NCI-H2227 treated with DMSO at 0.1 percent for 48 hours (cell line): ENCODE data around the gene GSE1.

ENCODE experiments used
- DNase-seq: peaks from one replicate; lab custom pipeline; 2025; lab: John Stamatoyannopoulos, UW

Gene GSE1

DNA sequence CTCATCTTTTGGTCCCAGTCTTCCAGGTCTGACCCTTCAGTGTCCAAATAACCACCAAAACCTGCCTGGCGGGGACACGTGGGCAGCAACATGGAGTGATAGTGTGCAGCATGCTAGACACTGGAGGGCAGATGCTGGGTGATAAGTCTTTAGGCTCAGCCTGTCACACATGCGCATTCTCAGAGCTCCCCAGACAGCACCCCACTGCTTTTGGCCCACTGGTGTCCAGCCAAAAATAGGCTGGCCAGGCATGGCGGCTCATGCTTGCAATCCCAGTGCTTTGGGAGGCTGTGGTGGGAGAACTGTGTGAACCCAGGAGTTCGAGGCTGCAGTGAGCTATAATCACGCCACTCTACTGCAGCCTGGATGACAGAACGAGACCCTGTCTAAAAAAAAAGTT, 63.3 kb downstream of the GSE1 start:
- no peak for DNase-seq

DNA sequence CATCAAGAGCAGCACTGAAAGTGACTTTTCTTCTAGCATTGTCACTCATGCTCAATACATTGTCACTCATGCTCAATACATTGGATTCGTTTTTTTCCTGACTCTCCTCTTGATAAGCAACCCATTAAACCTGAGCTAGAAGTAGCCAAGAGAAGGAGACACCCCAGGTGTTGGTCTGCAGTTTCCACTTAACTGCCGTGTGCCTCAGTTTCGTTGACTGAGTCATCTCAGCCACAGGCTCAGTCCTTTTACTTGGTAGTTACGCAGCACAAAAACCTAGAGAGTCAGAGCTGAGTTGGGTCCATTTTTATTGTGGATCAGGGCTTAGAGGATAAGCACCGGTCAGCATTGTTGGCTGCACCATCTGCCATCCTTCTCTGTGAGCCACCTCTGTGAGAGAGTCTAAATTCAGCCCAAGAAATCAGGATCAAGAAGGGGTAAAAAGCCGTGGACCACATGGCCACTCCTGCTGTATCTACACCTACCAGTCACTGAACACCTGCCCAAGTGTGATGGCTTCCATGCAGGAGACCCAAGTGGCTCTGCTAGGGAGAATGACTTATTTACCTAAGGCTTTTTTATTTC, 64.4 kb downstream of the GSE1 start:
- no peak for DNase-seq

DNA sequence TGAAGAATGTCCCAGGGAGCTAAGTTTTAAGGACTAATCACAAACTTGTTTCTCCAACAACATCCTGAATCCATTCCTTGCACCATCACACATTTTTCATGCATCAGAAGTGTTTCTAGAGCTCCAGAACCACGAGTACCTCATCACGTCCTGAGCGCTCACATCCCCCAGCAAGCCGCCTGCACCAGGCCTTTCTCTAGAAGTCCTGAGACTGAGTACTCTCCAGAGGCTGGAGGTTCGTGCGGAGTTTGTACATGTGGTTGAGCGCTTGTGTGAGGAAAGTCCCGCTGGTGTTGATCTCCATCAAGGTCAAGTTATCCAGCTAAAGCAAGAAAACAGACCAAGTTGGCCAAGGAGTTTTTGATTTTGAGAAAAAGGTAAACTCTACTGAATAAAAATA, 64.9 kb downstream of the GSE1 start:
- DNase-seq: no peak

DNA sequence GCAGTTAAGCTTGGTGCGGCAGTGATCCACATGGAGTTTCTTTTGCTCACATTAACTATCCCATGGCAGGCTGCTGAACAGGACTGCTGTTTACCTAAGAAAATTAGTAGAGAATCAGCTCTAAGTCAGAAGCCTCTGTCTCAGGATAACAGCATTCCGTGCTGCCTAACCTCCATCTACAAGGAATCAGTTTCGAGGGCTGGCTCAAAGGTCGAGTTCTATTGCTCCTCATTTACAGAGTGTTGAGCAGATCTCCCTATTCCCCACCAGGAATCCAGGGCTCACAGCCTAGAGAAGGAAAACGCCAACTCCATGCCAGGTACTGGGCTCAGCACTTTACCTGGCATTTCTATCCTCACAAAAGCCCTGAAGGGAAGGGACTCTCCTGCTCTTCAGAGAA, 65.7 kb downstream of the GSE1 start:
- DNase-seq: no peak

DNA sequence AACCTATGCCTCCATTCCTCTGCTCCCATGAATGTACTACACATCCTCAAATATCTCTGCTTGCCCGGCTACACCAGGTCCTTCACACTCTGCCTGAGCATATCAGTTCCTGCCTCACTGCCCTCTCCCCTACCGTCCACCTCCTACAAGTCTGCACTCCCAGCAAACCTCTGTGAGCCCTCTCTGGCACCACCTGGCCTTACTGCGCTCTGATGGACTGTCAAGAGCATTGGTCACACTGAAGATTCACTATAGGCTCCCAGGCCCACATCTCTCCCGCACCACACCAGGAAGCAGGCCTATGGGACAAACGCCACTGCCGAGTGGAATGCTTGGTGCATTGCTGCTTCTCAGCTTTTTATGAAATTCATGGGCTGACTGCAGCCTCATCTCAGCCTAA, 66.7 kb downstream of the GSE1 start:
- DNase-seq: no peak

DNA sequence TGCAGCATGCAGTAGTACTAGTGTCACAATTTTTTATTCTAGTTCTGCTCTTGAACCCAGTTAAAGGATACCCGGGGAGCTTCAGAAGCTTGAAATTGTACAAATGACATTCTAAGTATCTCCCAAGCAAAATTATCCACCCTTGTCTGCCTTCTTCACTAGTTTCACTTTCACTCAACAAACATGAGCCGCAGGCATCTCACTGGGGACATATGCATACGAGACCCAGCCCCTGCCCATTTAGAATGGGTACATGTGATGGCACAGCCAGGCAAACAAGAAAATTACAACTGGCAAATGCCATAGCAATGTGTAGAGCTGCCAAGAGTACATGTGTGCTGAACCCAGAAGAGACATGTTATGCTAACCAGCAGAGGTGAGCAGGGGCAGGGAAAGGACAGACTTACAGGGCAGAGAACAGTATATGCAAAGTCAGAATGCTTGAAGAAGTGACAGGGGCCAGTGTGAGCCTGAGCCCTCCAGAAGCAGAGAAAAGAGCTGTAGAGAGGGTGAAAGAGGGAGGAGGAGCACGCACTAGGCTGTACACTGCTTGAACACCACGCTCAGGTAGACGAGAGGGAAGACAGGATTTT, 67.3 kb downstream of the GSE1 start:
- DNase-seq: no peak

DNA sequence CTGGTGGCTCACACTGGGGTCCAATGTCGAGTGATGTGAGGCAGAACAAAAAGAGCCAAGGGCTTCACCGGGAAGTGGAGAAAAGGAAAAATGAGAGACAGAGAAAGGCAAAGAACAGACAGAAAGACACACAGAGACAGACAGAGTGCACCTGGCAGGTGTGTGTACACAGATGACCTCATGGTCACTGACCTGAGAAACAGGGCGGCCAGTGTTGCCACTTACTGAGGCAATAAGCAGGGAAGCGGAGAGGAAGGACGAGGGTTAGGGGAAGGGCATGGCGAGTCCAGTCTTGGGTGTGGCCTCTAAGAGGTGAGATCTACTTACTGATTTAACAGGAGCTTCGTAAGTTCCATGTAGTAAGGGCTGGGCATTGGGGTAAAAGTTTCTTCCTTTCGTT, 68.1 kb downstream of the GSE1 start:
- no peak for DNase-seq

DNA sequence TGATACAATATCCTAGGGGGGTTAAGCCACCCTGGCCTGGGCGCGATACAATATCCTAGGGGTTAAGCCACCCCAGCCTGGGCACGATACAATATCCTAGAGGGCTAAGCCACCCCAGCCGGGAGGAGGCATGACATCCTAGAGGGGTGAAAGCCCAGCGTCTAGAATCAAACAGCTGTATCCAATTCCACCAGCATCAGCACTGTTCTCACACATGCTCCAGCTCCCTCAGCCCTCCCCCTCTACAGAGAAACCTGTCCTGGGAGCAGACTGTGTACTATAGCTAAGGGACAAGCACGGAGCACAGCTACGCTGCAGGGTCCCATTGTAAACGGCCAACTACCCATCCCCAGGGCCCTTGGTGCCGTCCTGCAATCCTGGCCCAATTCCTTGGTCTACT, 69.4 kb downstream of the GSE1 start:
- no peak for DNase-seq

DNA sequence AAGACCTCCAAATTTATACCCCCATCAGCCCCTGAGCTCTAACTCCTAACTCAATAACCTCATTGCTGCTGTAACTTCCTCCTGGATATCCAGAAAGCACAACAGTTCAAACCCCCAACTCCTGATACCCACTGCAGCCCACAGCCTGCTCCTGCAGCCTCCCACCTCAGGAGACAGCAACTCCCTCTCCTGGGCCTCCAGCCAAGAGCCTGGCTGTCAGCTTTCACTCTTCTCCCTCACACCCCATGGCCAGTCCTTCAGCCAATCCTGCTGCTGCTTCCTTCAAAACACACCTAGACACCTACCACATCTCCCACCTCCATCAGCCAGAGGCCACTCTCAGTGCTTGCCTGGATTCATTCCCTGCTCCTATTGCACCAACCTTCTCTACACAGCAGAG, 70.2 kb downstream of the GSE1 start:
- DNase-seq: no peak

DNA sequence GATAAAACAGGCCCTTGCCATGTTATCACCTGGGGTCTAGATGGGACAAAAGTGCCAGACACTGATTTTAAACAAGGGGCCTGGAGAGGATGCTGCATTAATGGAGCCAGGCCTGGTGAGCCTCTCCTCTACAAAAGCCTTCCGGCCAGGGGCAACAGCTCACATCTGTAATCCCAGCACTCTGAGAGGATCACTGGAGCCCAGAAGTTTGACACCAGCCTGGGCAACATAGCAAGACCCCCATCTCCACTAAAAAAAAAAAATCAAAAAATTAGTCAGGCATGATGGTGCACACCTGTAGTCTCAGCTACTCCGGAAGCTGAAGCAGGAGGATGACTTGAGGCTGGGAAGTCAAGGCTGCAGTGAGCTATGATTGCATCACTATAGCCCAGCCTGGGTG, 72.1 kb downstream of the GSE1 start:
- DNase-seq: no peak

DNA sequence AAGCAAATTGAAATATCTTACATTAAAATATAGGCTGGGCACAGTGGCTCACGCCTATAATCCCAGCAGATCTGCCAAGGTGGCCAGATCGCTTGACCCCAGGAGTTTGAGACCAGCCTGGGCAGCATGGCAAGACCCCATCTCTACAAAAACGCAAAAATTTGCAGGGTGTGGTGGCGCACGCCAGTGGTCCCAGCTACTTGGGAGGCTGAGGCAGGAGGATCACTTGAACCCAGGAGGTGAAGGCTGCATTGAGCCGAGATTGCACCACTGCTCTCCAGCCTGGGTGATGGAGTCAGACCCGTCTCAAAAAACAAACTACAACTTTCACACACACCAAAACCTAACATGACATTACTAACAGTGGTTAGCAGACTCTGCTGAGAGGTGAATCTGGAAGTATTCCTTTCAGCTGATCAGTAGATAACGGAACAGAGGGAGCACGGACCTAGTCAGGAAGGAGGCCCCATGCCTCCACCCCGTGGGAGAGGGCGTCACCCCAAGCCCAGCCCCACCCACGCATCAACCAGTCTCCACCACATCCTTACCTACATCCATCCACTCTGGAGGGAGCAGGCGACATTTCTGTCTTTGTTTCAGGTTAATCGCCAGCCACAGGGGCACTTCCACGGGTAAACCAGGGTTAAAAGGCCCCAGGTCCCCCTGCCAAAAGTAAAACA, 73.9 kb downstream of the GSE1 start:
- no peak for DNase-seq

DNA sequence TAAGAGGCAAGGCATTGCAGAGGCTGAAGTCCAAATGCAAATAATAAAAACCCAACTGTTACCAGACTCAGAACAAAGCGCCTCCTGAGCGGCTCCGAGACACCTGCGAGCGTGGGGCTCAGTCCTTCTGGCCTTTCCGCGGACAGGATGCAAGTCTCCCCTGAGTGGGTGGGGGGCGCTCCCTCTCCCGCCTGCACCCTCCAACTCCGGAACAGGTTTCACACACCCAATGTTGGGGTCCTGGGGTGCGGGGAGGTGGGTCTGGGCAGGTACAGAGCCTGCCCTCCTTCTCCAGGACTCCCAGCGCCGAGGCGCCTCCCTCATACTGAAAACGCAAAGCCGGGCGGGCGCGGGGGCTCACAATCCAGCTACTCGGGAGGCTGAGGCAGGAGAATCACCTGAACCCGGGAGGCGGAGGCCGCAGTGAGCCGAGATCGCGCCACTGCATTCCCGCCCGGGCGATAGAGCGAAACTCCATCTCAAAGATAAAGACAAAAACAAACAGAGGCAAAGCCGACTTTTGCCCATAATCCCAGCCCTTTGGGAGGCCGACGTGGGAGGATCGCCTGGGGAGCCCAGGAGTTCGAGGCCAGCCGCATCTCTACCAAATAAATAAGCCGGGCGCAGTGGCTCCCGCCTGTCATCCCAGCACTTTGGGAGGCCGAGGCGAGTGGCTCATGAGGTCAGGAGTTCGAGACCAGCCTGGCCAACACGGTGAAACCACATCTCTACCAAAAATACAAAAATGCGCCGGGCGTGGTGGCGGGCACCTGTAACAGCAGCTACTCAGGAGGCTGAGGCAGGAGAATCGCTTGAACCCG, 74.7 kb downstream of the GSE1 start:
- no peak for DNase-seq

DNA sequence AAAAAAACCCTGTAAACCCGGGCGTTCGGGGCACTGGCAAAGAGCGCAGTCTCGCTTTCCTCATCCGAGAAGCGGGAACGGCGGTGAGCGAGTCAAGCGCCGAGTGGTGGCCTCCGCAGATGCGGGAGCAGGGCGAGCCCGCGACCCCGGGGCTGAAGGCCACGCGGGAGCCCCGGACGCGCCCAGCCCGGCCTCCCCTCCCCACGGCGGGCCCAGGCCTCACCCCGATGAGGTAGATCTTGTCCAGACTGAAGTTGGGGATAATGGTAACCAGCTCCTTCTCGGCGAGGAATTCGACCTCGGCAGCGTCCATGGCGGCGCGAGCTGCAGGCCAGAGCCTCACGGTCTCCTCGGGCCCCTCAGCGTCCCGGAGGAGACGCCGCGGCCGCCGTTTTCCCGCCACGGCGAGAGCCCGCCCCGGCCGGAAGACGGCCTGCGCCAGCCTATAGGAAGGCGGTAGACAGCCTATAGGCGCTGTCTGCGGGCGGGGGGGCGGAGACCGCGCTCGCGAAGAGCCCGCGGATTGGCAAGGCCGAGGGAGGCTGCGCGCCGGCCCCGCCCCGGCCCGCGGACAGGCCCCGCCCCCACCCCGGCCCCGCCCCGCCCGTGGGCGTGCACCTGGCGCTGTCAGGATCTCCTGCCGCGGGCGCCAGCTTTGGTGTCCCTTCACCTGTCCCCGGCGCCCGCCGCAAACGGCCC, 75.6 kb downstream of the GSE1 start, which contains the start of gene GINS2:
Gene GINS2 (minus strand): TSS at position 369 of the 699 bp plus-strand sequence. CDS start 56 bp downstream, at position 313.
- DNase-seq: peak; percentile 74

DNA sequence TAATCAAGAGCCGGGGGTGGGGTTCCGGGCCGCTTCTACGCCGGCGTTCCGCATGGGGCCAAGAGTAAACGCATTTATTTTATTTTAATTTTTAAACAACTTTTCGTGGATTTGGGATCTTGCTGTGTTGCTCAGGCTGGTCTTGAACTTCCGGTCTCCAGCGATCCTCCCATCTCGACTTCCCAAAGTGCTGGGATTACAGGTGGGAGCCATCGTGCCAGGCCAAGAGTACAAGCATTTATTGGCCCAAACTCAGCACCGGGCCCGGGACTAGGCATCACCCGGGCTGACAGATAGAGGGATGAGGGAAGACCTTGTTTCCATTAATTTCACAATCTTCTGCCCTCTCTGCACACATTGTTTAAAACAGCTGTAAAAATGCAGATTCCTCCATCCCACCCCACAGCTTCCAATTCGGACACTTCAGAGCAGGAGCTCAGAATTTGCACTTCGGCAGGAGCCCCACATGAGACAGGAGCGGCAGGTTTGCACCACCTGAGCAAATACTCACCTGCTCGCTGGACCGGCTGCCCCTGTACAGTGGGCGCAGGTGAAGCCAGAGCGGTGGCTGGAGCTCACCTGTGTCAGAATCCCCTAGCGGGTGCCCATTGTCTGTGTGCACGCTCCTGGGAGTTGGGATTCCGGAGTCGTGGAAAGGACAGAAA, 76.3 kb downstream of the GSE1 start:
- DNase-seq: no peak

DNA sequence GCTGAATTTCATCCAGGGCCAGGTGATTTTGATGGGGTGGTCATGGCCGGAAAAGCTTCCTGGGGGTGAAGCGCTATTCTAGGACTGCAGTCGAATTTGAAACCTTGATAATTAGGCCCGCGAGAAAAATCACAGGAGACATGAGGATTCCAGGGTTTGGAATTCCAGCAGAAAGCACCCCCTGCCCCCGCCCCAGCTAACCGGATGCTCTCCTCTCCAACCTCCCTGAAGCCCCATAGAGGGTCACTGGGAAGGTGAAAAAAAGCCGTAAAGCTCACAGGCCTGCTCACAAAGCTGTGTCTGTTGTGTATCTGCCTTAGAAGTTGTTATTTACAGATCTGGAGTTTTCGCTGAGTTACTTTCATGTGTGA, 76.8 kb downstream of the GSE1 start:
- DNase-seq: no peak

DNA sequence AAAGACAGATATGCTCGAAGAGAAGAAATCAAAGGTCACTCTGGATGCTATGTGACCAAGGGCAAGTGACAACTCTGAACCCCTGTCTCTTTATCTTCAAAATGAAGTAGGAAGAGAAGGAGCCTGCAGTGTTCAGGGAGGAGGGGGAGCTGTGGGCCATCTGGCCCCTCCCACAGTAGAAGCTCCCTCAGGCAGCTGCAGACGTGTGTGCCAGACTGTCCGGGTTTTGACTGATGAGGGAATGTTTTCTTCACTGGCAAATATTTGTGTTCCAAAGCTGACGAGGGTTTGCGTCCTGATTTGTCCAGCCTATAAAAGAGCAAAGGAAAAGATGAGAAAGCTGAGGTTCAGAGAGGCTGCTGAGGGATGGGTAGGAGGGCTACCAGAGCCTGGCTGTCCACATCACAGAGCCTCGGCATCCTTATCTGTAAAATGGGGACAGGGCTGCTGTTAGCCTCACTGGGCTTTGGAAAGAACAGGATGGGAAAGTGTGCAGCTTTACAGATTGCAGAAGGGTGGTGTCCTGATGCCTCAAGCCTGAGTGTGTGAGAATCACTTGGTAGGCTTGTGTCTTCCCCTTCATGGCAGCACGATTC, 77.4 kb downstream of the GSE1 start:
- no peak for DNase-seq

DNA sequence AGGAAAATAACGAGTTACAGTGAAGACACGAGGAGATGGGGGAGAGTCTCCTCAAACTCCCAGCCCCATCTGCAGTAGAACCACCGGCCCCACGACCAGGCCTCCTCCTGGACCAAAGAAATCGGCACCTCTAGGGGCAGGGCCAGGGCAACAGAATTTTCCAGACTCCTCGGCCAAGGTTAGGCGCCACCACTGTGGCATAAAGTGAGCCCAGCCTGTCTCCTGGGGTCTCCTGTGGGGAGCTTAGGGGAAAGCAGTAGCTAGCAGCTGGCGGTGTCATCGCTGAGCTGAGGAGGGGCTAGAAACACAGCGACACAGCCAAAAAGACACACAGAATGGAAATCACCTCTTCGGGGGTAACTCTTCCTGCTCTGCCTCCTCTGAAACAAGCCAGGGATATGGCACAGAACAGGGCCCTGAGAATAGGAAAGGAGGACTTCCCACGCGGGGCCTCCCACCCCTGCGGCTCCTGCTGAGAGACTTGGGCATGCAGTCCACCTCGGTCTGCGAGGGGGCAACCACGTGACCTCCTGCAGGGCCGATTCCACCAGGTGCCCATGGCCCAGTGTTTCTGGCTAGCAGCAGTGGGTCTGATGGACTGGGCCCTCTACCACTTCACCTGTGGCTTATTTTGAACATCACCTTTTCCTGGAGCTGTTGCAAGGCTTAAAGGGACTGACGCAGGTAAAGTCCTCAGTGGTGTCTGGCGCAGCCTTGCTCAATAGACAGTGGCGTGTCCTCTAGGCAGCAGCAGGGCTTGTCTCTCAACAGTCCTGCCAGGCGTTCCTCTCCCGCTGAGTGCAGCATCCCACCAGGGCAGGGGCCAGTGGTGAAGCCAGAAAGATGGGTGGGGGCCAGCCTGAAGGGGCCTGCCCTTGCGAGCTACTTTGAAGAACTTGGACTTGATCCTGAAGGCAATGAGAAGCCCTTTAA, 82.3 kb downstream of the GSE1 start:
- no peak for DNase-seq

DNA sequence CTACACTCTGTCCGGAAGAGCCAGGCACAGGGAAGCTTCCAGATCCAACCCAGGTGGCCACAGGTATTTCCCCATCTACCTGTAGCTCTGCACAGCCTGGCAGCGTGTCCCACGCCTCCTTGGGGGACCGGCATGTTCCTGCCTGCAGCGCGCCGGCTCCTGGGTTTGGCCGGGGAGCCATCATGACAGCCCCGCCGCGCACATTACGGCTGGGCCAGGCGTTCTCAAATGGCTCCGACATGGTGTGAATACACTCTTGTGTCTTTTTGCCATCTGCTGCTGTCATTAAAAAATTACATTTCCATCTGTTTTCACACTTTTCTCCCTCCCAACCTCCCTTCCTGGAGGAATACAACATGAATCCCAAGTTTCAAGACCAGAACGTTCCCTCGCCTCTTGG, 83.7 kb downstream of the GSE1 start:
- no peak for DNase-seq

DNA sequence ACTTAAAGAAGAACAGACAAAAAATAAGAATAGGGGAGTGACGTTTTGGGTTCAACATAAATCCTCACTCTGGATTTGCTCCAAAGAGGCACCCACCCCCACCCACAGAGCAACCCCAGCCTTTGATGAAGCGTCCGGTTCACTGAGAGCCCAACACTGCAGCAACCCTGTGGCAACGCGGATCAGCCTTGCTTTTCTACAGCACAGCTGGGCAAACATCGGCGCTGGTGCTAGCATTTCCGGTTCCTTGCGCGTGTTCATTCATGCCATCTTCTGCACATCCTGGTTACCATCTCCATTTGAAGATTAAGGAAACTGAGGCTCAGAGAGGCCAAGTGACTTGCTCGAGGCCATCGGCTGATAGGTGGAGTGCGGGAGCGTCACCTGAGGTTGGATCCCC, 84.3 kb downstream of the GSE1 start:
- no peak for DNase-seq

DNA sequence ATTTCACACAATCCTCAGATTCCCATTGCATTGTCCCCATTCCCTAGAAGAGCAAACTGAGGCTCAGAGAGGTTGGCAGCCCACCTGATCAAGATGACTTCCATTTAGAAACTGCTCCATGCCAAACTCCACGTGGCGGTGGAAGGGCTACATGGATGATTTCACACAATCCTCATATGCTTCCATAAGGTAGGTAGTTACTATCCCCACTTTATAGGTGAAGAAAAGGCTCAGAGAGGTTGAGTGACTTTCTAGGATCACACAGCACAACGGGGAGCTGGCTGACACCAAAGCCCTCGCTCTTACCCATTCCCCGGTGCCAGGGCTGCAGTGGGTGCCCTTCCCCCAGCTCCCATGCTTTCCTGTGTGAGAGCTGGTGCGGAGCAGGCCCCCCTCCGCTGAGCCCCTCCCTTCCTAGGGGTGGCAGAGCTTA, 85.4 kb downstream of the GSE1 start:
- no peak for DNase-seq
